Upper lobe of left lung (tissue), 4 donors: ENCODE results near the gene BABAM2.

Experiments
- CTCF ChIP-seq, 6 experiments: fragments of 450-650 bp in 4 of 6; fragments of 200-600 bp in 2 of 6; sonication (generic) in 2 of 6; IDR thresholded peaks; one replicate each; pipeline ENCODE4 v1.5.1; 2016 to 2019; ENCODE audit warnings: antibody characterized with exemption in 6 of 6
- POLR2A ChIP-seq, 4 donors: fragments of 450-650 bp; IDR thresholded peaks; one replicate each; pipeline ENCODE4 v1.5.1; 2016 to 2017; ENCODE audit warnings: antibody characterized with exemption in 4 of 4, mild to moderate bottlenecking in 2 of 4

DNA sequence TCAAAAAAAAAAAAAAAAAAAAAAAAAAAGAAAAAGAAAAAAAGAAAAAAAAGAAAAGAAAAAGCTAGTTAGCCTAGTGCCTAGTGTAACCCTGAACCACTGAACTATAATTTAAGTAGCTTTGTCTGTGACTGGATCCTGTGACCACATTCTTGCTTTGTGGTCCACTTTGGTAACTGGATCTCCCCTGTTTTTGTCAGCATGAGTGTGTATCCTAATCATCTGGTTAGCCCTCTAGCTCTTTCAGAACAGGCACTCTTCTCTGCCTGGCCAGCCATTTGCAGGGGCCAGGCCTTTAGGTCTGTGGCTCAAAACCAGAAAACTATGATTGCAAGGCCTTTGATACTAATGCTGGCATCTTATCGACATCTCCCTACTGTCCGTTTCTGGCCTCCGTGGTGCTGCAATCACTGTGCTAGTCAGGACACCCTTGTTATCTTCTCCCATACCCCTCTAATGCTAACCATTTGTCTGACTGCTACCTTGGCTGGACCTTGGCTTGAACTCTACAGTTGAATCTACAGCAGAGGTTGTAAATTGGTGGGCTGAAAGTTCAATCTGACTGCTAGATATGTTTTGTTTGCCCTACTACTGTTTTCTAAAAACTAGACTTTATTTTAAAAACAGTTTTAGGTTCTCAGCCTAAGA, 40.8 kb upstream of the BABAM2 start:
- TF ChIP-seq POLR2A (IDR thresholded peaks at IDR 0.05) (no peak), CTCF (IDR thresholded peaks at IDR 0.05) (no peak)
